ENCODE results near the gene CLDN7.

CLDN7 gene

GRCh38 chr17:7213895-7214299 is 48.4 kb downstream of the CLDN7 start:
- TF ChIP-seq POU6F1 (CRISPR knock-in tag; IDR thresholded peaks at IDR 0.05; ENCODE audit: borderline replicate concordance, low read depth) = no peak
- no peak for TF ChIP-seq TOX (CRISPR knock-in tag; IDR thresholded peaks at IDR 0.05; ENCODE audit: borderline replicate concordance)
- TF ChIP-seq ZNF8 (CRISPR knock-in tag; IDR thresholded peaks at IDR 0.05) = no peak
- TF ChIP-seq TCF4 (CRISPR knock-in tag; IDR thresholded peaks at IDR 0.05; ENCODE audit: borderline replicate concordance) = no peak
- no peak for TF ChIP-seq RARB (CRISPR knock-in tag; IDR thresholded peaks at IDR 0.05)
- no peak for ATAC-seq

DNA sequence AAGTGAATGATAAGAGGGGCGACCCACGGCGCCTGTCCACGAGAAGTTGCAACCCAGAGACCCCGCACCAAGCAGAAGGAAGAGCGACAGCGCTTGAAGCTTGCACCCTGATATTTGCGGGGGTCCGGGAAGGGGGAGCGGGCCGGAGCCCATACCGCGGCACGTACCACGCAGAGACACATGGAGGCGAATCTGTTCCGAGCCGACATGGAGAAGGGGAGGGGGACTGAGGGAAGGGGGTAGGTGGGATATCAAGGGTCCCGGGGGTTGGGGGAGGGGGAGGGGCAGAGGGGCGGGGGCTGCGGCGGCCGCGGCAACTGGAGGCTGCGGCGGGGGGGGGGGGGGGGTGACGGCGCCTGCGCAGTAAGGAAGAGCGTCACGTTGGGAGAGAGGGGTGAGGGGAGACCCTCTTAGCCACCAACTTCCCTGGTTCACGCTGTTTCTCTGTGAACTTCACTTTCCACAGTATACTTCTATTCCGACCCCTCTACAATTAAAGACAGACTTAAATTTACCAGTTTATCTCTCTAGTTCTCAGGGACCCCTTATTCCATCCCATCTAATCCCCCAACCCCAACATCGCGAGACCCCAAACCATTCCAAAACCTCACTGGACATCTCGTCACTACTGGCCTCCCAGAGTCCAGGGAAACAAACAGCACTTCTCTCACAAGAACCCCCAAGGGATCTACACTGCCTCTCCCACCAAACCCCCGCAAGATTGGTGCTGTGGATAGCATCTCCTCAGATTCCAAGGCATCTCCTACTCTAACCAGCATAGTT is 50.6 kb downstream of the CLDN7 start:
- no peak for TF ChIP-seq ZNF565 (CRISPR knock-in tag; conservative IDR thresholded peaks at IDR 0.05; ENCODE audit: low read depth)
- no peak for TF ChIP-seq CSDC2 (CRISPR knock-in tag; IDR thresholded peaks at IDR 0.05)
- TF ChIP-seq TOX (CRISPR knock-in tag; IDR thresholded peaks at IDR 0.05; ENCODE audit: borderline replicate concordance) = no peak
- no peak for TF ChIP-seq ZNF8 (CRISPR knock-in tag; IDR thresholded peaks at IDR 0.05)
- no peak for TF ChIP-seq SNAI2 (CRISPR knock-in tag; IDR thresholded peaks at IDR 0.05)
- TF ChIP-seq, protein P1, sequence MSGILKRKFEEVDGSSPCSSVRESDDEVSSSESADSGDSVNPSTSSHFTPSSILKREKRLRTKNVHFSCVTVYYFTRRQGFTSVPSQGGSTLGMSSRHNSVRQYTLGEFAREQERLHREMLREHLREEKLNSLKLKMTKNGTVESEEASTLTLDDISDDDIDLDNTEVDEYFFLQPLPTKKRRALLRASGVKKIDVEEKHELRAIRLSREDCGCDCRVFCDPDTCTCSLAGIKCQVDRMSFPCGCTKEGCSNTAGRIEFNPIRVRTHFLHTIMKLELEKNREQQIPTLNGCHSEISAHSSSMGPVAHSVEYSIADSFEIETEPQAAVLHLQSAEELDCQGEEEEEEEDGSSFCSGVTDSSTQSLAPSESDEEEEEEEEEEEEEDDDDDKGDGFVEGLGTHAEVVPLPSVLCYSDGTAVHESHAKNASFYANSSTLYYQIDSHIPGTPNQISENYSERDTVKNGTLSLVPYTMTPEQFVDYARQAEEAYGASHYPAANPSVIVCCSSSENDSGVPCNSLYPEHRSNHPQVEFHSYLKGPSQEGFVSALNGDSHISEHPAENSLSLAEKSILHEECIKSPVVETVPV (CRISPR knock-in tag; IDR thresholded peaks at IDR 0.05) = no peak
- no peak for TF ChIP-seq BACH2 (CRISPR knock-in tag; IDR thresholded peaks at IDR 0.05; ENCODE audit: borderline replicate concordance)
- no peak for TF ChIP-seq ISL1 (CRISPR knock-in tag; IDR thresholded peaks at IDR 0.05)
- TF ChIP-seq ZC3H10 (CRISPR knock-in tag; IDR thresholded peaks at IDR 0.05) = no peak
- no peak for TF ChIP-seq POU6F1 (CRISPR knock-in tag; IDR thresholded peaks at IDR 0.05; ENCODE audit: borderline replicate concordance, low read depth)
- no peak for TF ChIP-seq ESRRG (CRISPR knock-in tag; IDR thresholded peaks at IDR 0.05)
- TF ChIP-seq RARB (CRISPR knock-in tag; IDR thresholded peaks at IDR 0.05) = no peak
- TF ChIP-seq, protein P2, sequence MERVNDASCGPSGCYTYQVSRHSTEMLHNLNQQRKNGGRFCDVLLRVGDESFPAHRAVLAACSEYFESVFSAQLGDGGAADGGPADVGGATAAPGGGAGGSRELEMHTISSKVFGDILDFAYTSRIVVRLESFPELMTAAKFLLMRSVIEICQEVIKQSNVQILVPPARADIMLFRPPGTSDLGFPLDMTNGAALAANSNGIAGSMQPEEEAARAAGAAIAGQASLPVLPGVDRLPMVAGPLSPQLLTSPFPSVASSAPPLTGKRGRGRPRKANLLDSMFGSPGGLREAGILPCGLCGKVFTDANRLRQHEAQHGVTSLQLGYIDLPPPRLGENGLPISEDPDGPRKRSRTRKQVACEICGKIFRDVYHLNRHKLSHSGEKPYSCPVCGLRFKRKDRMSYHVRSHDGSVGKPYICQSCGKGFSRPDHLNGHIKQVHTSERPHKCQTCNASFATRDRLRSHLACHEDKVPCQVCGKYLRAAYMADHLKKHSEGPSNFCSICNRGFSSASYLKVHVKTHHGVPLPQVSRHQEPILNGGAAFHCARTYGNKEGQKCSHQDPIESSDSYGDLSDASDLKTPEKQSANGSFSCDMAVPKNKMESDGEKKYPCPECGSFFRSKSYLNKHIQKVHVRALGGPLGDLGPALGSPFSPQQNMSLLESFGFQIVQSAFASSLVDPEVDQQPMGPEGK (CRISPR knock-in tag; IDR thresholded peaks at IDR 0.05; ENCODE audit: borderline replicate concordance) = no peak
- TF ChIP-seq, protein P3, sequence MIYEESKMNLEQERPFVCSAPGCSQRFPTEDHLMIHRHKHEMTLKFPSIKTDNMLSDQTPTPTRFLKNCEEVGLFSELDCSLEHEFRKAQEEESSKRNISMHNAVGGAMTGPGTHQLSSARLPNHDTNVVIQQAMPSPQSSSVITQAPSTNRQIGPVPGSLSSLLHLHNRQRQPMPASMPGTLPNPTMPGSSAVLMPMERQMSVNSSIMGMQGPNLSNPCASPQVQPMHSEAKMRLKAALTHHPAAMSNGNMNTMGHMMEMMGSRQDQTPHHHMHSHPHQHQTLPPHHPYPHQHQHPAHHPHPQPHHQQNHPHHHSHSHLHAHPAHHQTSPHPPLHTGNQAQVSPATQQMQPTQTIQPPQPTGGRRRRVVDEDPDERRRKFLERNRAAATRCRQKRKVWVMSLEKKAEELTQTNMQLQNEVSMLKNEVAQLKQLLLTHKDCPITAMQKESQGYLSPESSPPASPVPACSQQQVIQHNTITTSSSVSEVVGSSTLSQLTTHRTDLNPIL (CRISPR knock-in tag; IDR thresholded peaks at IDR 0.05; ENCODE audit: low read depth) = no peak
- no peak for TF ChIP-seq PPARA (CRISPR knock-in tag; IDR thresholded peaks at IDR 0.05; ENCODE audit: borderline replicate concordance)
- TF ChIP-seq ZFP30 (CRISPR knock-in tag; IDR thresholded peaks at IDR 0.05) = no peak
- TF ChIP-seq TCF4 (CRISPR knock-in tag; IDR thresholded peaks at IDR 0.05; ENCODE audit: borderline replicate concordance) = no peak
- no peak for TF ChIP-seq TSHZ2 (CRISPR knock-in tag; IDR thresholded peaks at IDR 0.05)
- TF ChIP-seq OSR1 (CRISPR knock-in tag; IDR thresholded peaks at IDR 0.05) = no peak
- no peak for ATAC-seq

Measured in SK-N-SH treated with all-trans-retinoic acid at 6 μM for 48 hours (cell line).